ENCODE data around the gene SOBP.

Gene SOBP

GRCh38 chr6:107692351-107692750, 202.4 kb downstream of the SOBP start:
- no peak for DNase-seq (ENCODE audit: low spot score)

- no peak for DNase-seq (ENCODE audit: low spot score)
These were observed 205.3 kb downstream of the SOBP start for GRCh38 chr6:107695061-107695720.

- no peak for DNase-seq (ENCODE audit: low spot score)
These were observed 207.8 kb downstream of the SOBP start for GRCh38 chr6:107697682-107698081.

GRCh38 chr6:107698146-107698545, 208.2 kb downstream of the SOBP start:
- no peak for DNase-seq (ENCODE audit: low spot score)

GRCh38 chr6:107699254-107699653, 209.3 kb downstream of the SOBP start:
- no peak for DNase-seq (ENCODE audit: low spot score)

- no peak for DNase-seq (ENCODE audit: low spot score)
These were observed 209.9 kb downstream of the SOBP start for GRCh38 chr6:107699697-107700325.

GRCh38 chr6:107703606-107704005, 213.7 kb downstream of the SOBP start:
- DNase-seq (ENCODE audit: low spot score): no peak

GRCh38 chr6:107704347-107705013, 214.6 kb downstream of the SOBP start:
- peak; percentile 34 for DNase-seq (ENCODE audit: low spot score)

- no peak for DNase-seq (ENCODE audit: low spot score)
These were observed 216.7 kb downstream of the SOBP start for GRCh38 chr6:107706516-107707115.

- DNase-seq (ENCODE audit: low spot score): no peak
These were observed 217.7 kb downstream of the SOBP start for GRCh38 chr6:107707346-107708275.

- no peak for DNase-seq (ENCODE audit: low spot score)
These were observed 218.5 kb downstream of the SOBP start for GRCh38 chr6:107708435-107708834.

- no peak for DNase-seq (ENCODE audit: low spot score)
These were observed 219.4 kb downstream of the SOBP start for GRCh38 chr6:107709341-107709740.

All from hematopoietic multipotent progenitor cell treated with erythropoietin and hydrocortisone succinate and interleukin-3 and kit ligand, for 15 days (in vitro differentiated cells).